GM20431 (cell line): ENCODE data around the gene TOB2.
"Not testable (repeated sequence)": the region's sequence is repeated elsewhere in the genome, so short reads cannot be mapped to it uniquely, and the experiment has no call there.

Experiments
- in situ Hi-C: fragments of 300-500 bp; cut with MseI, MboI; formaldehyde crosslinking; loops from one replicate; pipeline ENCODE4 v1.15.0; 2020; ENCODE audit warnings: low sequenced_read_pairs; ENCODE audit not compliant: unreplicated experiment

Gene TOB2

DNA sequence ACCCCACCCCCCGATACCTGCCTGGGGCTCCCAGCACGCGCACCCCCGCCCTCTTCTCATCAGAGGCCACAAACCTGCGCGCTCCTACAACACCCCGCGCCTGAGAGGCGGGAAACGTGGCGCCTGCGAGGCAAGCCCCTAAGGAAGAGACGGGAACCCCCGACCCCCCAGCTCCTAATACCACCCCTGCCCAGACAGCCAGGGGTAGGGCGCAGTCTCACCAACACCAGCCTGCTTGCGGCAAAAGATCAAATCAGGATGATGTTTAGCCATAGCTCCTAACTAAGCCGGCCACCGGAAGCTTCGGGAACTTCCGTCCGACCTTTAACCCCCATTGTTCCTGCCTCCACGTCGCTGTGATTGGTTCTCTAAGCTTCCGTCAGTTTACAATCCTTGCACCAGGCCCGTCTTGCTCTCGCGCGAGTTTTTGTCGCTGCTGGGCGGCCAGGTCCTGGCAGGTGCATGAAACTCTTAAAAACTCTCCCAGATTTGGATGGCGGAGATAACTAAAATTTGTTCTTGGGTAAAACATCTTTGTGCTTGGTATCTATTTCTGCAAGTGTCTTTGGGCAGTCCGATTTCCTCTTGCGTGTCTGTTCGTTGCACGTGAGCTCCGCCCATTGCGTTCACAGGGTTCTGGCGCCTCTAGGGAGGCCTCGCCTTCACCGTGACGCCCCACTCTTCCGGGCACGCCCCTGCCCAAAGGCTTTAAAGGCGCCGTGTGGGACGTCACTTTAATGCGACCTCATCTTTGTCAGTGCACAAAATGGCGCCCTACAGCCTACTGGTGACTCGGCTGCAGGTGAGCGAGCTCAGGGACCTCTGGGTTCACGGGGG, 22.0 kb upstream of the TOB2 start, which contains the start of the genes ACO2 and PHF5A:
ACO2 (plus strand) TSS at position 737 of the 837 bp plus-strand sequence; CDS start at position 767, 30 bp downstream.
PHF5A (minus strand) TSS at position 312 of the 837 bp plus-strand sequence; CDS start at position 273, 39 bp downstream.
- in situ Hi-C loops: no loop called here

DNA sequence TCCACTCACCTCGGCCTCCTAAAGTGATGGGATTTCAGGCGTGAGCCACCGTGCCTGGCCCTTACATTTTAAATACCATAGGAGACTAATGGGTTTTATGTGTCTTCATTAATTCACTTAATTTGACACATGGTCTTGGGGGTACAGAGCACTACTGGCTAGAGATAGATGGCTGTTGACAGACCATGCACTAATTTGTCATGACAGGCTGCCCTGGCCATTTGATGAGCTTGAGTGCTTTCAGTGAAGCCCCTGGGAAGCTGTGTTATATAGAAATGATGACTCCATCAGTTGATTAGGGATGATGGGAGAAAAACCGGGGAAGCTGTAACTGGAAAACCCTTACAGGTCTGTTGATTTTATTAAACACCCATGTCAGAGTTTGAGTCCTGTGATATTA, 15.3 kb upstream of the TOB2 start:
- in situ Hi-C loops: no loop called here

DNA sequence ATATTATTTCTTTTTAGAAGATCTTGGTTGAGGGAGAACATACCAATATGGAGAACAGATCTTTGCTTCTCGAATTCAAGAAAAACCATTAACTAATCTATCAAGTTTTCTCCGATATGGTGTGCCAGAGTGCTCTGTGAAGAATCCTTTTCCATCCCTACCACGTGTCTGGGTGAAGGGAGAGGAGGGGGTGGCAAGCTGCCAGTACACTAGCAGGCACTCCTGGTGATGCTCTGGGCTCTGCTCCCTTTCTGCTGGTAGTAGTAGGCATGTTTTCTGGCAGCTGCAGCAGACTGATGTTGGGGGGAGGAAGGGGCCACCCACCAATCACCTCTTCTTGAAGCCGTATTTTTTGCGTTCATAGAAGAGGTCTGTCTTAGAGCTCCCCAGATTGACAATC, 13.5 kb upstream of the TOB2 start:
- in situ Hi-C loops: not testable (repeated sequence)

DNA sequence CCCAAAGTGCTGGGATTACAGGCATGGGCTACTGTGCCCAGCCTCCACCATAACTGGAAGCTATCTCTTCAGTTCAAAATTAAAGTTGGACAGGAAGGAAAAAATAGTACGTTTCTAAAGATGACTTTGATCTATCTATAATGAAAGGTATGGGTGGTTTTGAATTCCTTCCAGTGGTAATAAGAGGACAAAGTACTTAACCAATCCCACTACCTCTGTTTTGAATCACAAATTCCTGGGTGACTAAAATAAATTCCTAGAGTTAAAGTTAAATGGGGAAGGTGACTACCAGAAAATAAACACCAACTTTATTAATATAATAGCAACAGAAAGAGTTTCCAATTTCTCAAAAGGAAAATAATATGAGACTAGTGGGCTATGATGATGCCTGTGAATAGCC, 12.8 kb upstream of the TOB2 start:
- in situ Hi-C loops: no loop called here

DNA sequence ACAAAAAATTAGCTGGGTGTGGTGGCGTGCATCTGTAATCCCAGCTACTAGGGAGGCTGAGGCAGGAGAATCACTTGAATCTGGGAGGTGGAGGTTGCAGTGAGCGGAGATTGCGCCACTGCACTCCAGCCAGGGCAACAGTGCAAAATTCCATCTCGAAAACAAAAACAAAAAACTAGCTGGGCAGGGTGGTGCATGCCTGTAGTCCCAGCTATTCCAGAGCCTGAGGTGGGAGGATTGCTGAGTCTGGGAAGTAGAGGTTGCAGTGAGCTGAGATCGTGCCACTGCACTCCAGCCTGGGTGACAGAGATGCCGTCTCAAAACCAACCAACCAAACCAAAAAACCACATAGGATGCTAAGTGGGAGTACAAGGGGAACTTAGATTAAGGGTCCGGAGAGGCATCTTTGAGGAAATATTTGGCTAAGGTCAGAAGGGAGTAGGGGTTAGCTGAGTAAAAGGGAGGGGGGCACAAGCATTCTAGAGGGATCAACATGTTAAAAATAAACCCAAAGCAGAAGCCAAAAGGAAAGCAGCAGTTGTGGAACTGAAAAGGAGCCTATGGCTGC, 11.6 kb upstream of the TOB2 start:
- in situ Hi-C loops: no loop called here

DNA sequence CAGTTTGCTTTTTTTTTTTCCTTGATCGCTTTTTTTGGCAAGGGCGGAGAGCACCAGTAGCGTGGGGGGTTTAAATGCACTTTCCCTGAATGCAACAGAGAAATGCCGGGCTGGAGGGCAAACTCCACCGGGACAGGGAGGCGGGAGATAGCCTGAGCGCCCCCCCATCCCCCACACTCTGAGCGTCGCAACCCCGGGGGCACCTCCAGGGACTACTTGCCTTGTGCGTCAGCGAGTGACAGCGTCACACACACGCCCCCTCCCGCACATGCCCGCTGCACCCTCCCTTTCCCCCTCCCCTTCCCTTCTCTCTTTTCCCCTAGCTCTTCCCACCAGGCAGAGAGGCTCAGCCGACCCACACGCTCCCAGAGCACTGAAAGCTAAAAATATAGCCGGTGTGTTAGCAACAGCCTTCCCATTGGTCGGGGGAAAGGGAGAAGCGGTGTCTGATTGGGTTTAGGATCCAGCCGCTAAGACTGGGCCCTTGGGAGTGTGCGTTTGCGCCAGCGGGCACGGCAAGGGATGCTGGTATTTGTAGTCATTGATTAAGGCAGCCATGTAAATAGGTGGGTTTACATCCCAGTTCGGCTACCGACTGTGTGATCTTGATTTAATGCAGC, 1.7 kb upstream of the TOB2 start:
- in situ Hi-C loops: no loop called here

DNA sequence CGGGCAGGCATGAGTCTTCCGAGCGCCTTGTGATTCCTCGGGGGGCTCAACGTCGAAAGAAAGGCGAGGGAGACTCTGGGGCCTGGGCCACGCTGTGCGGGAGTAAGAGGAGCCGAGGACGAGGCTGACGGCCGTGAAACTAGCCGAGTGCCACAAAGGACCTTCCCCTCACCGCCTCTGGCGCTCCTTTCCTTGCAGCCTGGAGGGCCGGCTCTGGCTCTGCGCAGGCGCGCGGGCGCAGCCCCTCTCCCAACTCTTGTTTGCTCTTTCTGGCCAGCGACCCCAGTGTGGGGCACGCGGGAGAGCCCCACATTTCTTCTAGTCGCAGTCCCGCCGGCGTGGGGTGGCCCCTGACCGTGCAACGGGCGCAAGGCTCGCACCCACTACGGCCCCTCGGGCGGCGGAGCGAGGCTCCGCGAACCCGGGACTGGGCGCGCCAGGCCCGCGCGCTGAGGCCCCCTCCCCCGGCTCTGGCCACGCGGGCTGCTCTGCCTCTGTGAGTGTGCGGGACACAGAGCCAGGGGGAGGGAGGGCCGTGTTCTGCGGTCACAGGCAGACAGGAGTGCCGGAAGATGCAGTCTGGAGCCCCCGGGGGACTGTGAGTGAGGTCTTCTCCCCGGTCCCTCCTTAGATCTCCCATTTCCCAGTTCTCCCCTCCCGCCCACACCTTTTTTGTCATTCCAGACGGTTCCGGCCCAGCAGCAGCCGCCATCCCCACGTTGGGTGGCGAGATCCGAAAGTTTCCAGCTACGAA, 1.0 kb upstream of the TOB2 start:
- in situ Hi-C loops: no loop called here

DNA sequence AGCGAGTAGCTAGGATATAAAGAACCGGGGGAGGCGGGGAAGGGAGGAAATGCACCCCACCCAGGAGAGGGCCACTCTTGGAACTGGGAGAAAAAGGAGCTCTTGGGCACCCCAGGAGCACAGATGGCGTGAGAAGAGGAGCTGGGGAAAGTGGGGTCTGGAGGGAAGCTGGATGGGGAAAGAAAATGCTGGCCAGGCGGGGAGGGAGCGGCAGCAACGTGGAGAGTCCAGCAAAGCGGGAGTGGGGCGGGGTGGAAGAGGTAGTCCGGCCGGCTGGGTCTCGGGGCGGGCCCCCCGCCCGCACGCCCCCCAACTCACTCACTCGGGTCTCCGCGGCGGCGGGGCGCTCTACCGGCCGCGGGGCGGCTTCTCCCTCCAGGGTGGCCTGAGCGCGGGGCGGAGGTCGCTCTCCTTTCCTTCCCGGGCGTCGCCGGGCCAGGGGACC, 522 bp downstream of the TOB2 start:
- in situ Hi-C loops: no loop called here

DNA sequence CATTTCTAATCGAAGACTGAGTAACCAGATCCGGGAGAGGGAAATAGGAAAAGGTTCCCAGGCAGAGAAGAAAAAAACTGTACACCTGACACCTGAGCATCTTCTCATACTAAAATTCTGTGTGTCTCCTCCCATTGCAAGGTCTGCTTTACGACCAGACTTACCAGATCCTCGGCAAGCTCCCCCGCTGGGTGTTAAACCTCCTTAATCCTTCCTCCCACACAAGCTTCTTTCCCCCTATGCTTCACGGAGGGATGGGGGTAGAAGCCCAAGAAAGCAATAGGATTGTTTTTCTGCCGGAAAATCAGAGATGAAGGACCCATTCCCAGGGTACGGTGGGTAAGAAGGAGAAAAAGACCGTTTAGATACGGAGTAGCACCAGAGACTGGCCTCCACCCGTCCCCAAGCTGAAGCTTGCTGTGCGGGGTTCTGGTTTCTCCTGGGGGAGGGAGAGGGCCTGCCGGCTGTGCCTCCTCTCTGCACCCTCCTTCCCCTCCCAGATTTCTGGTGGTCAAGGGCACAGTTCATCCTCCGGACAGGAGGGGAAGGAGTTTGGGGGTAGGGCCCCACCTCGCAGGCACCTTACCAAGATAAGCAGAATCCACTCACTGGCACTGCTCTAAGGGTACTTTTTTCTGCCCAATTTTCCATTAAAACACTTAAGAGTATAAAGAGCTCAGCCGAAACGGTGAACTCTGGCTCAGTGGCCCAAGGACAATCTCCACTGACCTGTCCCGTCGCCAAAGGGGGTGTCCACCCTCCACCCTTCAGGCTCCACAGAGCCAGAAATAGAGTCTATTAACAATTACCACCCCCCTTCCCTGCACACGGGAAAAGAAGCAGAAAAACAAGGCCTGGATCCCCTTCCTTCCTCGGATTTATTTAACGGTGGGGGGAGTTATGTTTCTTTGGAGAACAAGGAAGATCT, 1.2 kb downstream of the TOB2 start:
- in situ Hi-C loops: no loop called here

DNA sequence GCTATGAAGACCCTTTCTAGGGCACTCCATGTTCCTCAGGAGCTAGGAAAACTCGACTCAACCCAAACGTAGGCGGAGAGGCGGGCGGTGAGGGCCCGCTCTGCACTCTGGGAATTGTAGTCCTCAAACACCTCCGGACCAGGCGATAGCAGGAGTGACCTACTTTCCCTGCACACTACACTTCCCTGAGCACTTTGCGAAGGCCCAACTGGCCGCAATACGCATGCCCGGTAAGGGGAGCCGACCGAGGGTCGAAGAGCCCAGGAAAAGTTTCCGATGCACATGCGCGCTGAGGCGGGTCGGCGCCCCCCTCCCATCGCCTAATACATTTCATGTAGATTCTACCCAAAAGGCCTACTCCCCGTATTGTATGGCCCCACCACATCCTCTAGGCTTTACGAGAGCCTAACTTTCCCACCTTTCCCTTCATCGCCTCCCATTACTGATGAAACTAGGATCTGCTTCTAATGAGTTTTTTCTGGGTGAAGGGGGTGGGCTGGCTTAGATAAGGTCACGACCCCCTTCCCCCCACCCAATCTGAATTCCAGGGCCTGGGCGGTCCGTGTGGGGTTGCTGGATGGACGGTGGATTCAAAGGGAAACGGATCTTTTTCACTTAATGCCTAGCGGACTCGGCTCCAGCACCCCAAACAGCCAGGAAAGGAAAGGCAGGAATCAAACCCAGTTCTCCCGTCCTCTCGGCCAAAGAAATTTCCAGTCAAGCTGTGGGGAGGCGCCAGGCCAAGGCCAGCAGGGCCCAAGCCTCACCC, 2.1 kb downstream of the TOB2 start:
- in situ Hi-C loops: no loop called here

DNA sequence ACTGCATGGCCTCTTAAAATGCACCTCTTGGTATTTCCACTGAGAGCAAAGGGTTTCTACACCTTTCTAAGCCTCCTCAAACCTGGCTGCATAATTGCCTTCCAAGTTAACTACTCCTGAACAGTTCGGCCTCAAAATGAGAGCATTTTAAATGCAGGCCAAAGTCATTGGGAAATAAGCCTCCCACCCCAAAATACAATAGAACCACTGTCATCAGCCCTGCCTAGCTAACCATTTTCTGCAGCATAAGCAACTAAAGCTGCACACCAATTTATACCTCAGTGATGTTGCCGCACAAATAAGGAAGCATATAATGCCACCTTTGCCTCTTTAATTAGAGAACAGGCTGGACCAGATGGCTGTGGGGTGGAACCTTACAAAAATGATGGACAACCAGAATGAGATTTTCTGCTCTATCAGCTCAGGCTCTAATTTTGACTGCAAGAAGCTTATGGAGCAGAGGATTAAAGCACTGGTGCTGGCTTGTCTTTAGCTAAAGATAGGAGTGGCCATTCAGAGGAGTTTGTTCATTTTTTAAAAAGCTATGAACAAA, 4.3 kb downstream of the TOB2 start:
- in situ Hi-C loops: no loop called here

DNA sequence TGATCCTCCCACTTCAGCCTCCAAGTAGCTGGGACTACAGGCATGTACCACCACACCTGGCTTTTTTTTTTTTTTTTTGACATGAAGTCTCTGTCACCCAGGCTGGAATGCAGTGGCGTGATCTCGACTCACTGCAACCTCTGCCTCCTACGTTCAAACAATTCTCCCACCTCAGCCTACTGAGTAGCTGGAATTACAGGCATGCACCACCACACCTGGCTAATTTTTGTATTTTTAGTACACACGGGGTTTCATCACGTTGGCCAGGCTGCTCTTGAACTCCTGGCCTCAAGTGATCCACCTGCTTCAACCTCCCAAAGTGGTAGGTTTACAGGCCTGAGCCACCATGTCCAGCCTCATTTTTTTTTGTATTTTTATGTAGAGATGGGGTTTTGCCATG, 6.1 kb downstream of the TOB2 start:
- in situ Hi-C loops: not testable (repeated sequence)

DNA sequence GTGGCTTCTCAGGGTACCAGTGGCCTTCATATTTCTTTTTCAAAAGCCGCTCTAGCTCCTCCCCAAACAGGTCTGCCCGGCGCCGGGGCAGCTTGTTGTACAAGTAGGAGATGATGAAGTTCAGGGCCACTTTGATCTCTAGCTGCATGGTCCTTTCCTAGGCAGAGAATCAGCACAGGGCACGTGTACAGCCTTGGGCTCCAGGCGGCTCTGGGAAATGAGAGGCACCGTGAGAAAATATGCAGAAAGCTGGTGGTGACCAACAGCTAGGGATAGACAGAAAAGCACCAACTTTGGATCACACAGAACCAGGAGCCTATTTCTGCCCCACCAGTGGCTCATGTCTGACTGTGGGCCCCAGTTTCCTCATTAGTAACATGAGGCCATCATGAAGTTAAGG, 9.4 kb downstream of the TOB2 start:
- in situ Hi-C loops: no loop called here

DNA sequence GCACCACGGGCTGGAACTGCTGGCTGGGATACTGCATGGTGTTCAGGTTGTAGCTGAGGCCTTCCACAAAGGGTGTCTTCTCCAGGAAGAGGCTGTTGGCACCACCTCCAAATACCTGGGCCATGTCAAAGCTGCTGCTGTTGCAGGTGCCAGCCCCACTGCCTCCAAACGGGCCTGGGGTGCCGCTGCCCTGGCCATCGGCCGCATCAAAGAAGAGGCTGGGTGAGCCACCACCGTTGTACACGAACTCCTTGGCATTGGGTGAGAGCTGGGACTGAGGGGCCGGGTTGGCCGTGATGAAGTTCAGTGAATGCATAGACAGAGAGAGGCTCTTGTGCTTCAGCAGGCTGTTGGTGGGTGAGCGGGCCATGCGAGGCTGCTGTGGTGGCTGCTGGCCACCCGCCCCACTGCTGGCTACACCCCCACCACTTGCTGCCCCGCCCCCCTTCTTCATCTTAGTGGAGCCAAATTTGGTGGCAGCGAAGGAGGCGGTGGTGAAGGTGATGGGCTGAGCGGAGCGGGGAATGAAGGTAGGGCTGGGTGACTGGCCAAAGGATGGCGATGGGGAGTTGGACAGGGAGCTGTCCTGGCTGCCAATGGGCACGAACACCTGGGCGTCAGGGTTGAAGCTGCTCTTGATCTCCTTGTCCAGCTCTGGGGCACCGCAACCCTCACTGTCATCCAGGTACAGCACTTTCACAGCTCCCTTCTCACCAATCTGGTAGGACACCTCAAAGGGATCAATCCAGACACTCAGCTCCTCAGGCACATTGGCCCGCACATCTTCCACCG, 10.1 kb downstream of the TOB2 start:
- in situ Hi-C loops: no loop called here

DNA sequence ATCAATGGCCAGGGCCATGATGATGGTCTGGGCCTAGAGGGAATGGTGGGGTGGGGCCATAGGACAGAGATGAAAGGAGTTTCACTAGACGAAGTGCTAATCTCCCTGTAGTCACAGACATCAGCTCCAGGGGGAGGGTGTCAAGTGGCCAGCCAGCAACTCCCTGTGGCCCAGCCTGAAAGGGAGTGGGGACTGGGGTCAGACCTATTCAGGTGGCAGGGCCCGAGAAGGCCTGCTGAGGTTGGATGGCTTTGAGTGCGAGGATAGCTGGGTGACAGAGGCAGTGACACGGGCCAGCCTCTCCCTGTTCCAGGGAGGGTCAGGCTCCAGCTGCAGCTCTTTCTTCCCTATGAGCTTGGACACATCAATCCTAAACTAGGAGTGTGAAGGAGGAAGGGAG, 11.0 kb downstream of the TOB2 start:
- in situ Hi-C loops: no loop called here

DNA sequence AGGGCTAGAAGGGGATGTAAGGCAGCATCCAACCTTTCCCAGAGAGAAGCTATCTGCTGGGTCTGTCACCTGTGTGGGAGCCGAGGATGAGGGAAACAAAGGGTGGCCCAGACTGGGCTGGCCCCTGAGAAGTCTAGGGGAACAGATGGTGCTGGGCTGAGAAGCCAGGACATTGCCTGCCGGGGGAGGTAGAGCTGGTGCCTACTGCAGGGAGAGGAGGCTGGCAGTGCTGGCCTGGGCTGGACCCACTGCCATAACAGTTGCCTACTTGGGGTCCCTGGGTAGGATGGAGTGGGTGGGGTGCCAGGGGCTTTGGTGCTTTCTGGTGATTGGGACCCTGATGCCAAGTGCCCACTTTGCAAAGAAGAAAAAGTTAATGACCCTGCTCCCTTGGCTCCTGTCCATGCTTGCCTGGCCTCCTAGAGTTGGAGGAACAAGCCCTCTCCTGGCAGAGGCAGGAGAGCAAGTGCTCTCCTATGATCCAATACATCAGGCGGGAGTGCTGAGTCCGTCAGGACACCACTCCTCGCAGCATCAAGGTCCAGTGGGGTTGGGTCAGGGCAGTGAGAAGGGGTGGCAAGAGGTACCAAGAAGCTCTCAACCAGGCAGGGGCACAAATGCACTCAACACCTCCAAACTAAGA, 12.1 kb downstream of the TOB2 start:
- in situ Hi-C loops: not testable (repeated sequence)

DNA sequence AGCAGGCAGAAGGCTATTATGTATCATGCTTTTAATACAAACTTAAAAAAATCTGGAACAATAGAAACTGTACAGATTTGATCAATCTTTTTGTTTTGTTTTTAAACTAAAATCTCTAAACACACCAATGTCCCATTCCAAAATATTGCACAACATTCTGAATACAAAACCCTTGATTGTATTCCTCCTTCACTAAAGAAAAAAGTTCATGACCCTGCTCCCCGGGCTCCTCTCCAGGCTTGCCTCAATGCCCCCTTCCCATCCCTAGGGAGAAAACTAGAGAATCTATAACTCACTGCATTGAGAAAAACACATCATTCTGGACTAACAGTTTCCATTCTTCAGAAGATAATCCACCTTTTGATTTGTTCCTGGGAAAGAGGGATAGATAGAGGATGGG, 13.1 kb downstream of the TOB2 start:
- in situ Hi-C loops: not testable (repeated sequence)
